ENCODE results near the gene HTR4. TPM values are rescaled to one million over a fixed set of nuclear protein-coding genes. Genes with fewer than 3 reads are reported as not detected.

Gene HTR4
- polyA plus RNA-seq, 1 donor (not counting 4 experiments of a cell fraction or from before 2014, with no cell fraction given) = not detected

DNA sequence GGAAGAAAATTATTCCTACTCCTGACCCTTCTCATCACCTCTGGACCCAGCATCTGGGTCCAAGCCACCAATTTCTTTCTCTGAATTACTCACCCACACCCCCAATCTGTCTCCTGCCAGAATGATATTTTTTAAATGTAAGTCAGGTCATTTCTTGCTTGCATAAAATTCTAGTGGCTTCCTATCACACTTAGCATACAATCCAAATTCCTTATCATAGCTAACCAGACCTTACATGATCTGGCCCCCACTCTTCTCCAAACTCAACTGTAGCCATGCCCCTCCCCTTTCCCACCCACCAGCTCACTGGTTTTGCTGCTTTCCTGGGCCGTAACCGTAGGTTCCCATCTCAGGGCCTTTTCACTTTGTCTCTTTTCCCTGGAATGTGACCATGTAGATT, 15.2 kb downstream of the HTR4 start:
- H3K9me1 ChIP-seq (ENCODE audit: control insufficient read depth, extremely low read depth, insufficient read depth, low read length) = no peaks in the 10 kb centered on the region
- H3K9me3 ChIP-seq (ENCODE audit: control insufficient read depth, low read depth, low read length) = no peaks in the 10 kb centered on the region
- H4K20me1 ChIP-seq (ENCODE audit: control insufficient read depth, extremely low read depth, insufficient read depth, low read length) = no peaks in the 10 kb centered on the region
- H3K27me3 ChIP-seq (ENCODE audit: control insufficient read depth, extremely low read depth, insufficient read depth, low read length) = peaks cover 13% of the 10 kb centered on the region
- no peak for FAIRE-seq
- no peak for TF ChIP-seq EZH2 (IDR thresholded peaks at IDR 0.05; ENCODE audit: low read length)
- TF ChIP-seq CTCF (optimal IDR thresholded peaks at IDR 0.05 in 1 of 3, IDR thresholded peaks at IDR 0.05 in 1 of 3, conservative IDR thresholded peaks at IDR 0.05 in 1 of 3; ENCODE audit: extremely low read depth in 1 of 3, insufficient read depth in 2 of 3, low read length in 3 of 3) = no peak
- H3K79me2 ChIP-seq (ENCODE audit: control insufficient read depth, insufficient read depth, low read length) = no peaks in the 10 kb centered on the region
- H3K4me3 ChIP-seq (ENCODE audit: control insufficient read depth in 2 of 3, extremely low read depth in 1 of 3, insufficient read depth in 2 of 3, low read depth in 1 of 3, low read length in 3 of 3) = no peak overlapping the region
- no peak overlapping the region for H3K9ac ChIP-seq (ENCODE audit: control insufficient read depth, extremely low read depth, insufficient read depth, low read length)
- dilution Hi-C loops (cut with MboI; ENCODE audit: extremely low pct_ligation_motif_present, low sequenced_read_pairs) = no loop called here
- no peak overlapping the region for H3K4me2 ChIP-seq (ENCODE audit: control insufficient read depth, extremely low read depth, insufficient read depth, low read depth, low read length)
- no peaks in the 10 kb centered on the region for H3K36me3 ChIP-seq (ENCODE audit: control insufficient read depth in 2 of 2, extremely low read depth in 1 of 2, insufficient read depth in 2 of 2, low read length in 2 of 2)
- H2AFZ ChIP-seq (ENCODE audit: control insufficient read depth, low read length) = no peak overlapping the region
- no peak for DNase-seq (ENCODE audit: low read depth, low spot score)
- no peak overlapping the region for H3K27ac ChIP-seq (ENCODE audit: control insufficient read depth, insufficient read depth, low read length)
- H3K4me1 ChIP-seq (ENCODE audit: control insufficient read depth, extremely low read depth, insufficient read depth, low read length) = no peaks in the 10 kb centered on the region

- Histone ChIP-seq H3K4me2 (ENCODE audit: control insufficient read depth, extremely low read depth, insufficient read depth, low read depth, low read length) (no peak overlapping the region), H2AFZ (ENCODE audit: control insufficient read depth, low read length) (no peak overlapping the region), H3K9ac (ENCODE audit: control insufficient read depth, extremely low read depth, insufficient read depth, low read length) (no peak overlapping the region), H3K36me3 (ENCODE audit: control insufficient read depth in 2 of 2, extremely low read depth in 1 of 2, insufficient read depth in 2 of 2, low read length in 2 of 2) (no peaks in the 10 kb centered on the region), H3K27me3 (ENCODE audit: control insufficient read depth, extremely low read depth, insufficient read depth, low read length) (no peaks in the 10 kb centered on the region), H3K27ac (ENCODE audit: control insufficient read depth, insufficient read depth, low read length) (no peak overlapping the region), H3K79me2 (ENCODE audit: control insufficient read depth, insufficient read depth, low read length) (no peaks in the 10 kb centered on the region), H3K9me1 (ENCODE audit: control insufficient read depth, extremely low read depth, insufficient read depth, low read length) (no peaks in the 10 kb centered on the region), H3K9me3 (ENCODE audit: control insufficient read depth, low read depth, low read length) (no peaks in the 10 kb centered on the region), H4K20me1 (ENCODE audit: control insufficient read depth, extremely low read depth, insufficient read depth, low read length) (no peaks in the 10 kb centered on the region), H3K4me1 (ENCODE audit: control insufficient read depth, extremely low read depth, insufficient read depth, low read length) (no peaks in the 10 kb centered on the region), H3K4me3 (ENCODE audit: control insufficient read depth in 2 of 3, extremely low read depth in 1 of 3, insufficient read depth in 2 of 3, low read depth in 1 of 3, low read length in 3 of 3) (no peak overlapping the region)
- FAIRE-seq = no peak
- no peak for DNase-seq (ENCODE audit: low read depth, low spot score)
- TF ChIP-seq EZH2 (IDR thresholded peaks at IDR 0.05; ENCODE audit: low read length) (no peak), CTCF (optimal IDR thresholded peaks at IDR 0.05 in 1 of 3, IDR thresholded peaks at IDR 0.05 in 1 of 3, conservative IDR thresholded peaks at IDR 0.05 in 1 of 3; ENCODE audit: extremely low read depth in 1 of 3, insufficient read depth in 2 of 3, low read length in 3 of 3) (no peak)
- dilution Hi-C loops (cut with MboI; ENCODE audit: extremely low pct_ligation_motif_present, low sequenced_read_pairs) = no loop called here
Observed at GRCh38 chr5:148636353-148636752, 18.0 kb downstream of the HTR4 start.

Measured in keratinocyte (primary cell).